Kidney (tissue), 14 donors: ENCODE results near the gene APOO. TPM values are rescaled to one million over a fixed set of nuclear protein-coding genes. Genes with fewer than 3 reads are reported as not detected.

Experiments
- DNase-seq, 5 donors: peaks; one replicate each; pipeline ENCODE4 v3.0.0-alpha.2; 2013 to 2020
- FAIRE-seq: peaks from 2 replicates; lab custom pipeline; 2012; peaks lifted over from hg19 to GRCh38; lab: Jason Lieb, UNC
- H3K27ac ChIP-seq, 2 donors: one replicate each; pipeline ENCODE4 v1.7.0; 2013; ENCODE audit warnings: low read depth in 2 of 2, low read length in 2 of 2, inconsistent platforms in 1 of 2
- H3K27me3 ChIP-seq: one replicate; pipeline ENCODE4 v1.7.1; 2013; ENCODE audit warnings: low read length, inconsistent platforms; ENCODE audit not compliant: control insufficient read depth, insufficient read depth
- H3K36me3 ChIP-seq, 3 donors: one replicate each; pipeline versions ENCODE4 v1.7.0 to v1.7.1; 2013; ENCODE audit warnings: low read length in 3 of 3, control low read depth in 1 of 3, inconsistent platforms in 1 of 3; ENCODE audit not compliant: insufficient read depth in 3 of 3, control insufficient read depth in 2 of 3
- H3K4me1 ChIP-seq, 3 donors: one replicate each; pipeline versions ENCODE4 v1.7.0 to v1.7.1; 2013; ENCODE audit warnings: low read length in 3 of 3, inconsistent platforms in 1 of 3, low read depth in 1 of 3; ENCODE audit not compliant: control insufficient read depth in 2 of 3, insufficient read depth in 2 of 3
- H3K4me3 ChIP-seq, 3 donors: one replicate each; pipeline versions ENCODE4 v1.7.0 to v1.8.1; 2013; ENCODE audit warnings: low read length in 3 of 3, control low read depth in 1 of 3, inconsistent platforms in 1 of 3
- H3K9ac ChIP-seq, 3 donors: one replicate each; pipeline versions ENCODE4 v1.7.0 to v1.7.1; 2013; ENCODE audit warnings: low read length in 3 of 3, control low read depth in 1 of 3, inconsistent platforms in 1 of 3
- H3K9me3 ChIP-seq, 3 donors: one replicate each; pipeline versions ENCODE4 v1.7.0 to v1.7.1; 2013; ENCODE audit warnings: low read length in 3 of 3, control low read depth in 1 of 3, inconsistent platforms in 1 of 3; ENCODE audit not compliant: control insufficient read depth in 2 of 3, insufficient read depth in 1 of 3
- intact Hi-C: fragments of 100-400 bp; cut with DNase I; formaldehyde crosslinking; loops from one replicate; pipeline ENCODE4 v1.11.1; 2022
- polyA plus RNA-seq: library from polyadenylated mRNA; stranded (reverse); fragments of 350-450 nt; fragmentation: Illumina TruSeq; extraction: RNeasy Lipid Tissue Mini Kit (QIAGEN cat#74804); gene quantifications from one replicate; pipeline ENCODE4 v1.2.3, GENCODE V29; 2014; ENCODE audit warnings: low read depth, low replicate concordance; ENCODE audit not compliant: insufficient read depth
- total RNA-seq: library from RNA; stranded (reverse); fragmentation: NEBNext Ultra II Directional; extraction: Animal tissue kit (Norgen Biotek cat#: 25700); gene quantifications from one replicate; pipeline ENCODE4 v1.2.1, GENCODE V29; 2021
- TF ChIP-seq, protein P1 (sequence below): IDR thresholded peaks from 3 replicates; pipeline ENCODE4 v1.5.1; 2012; ENCODE audit warnings: mild to moderate bottlenecking, moderate library complexity, borderline replicate concordance; ENCODE audit not compliant: insufficient read depth; ENCODE audit errors: extremely low read depth
- donor health status: control.
- donor health status: control.
- donor health status: control.
- donor health status: control.
- donor health status: control.
- donor health status: DM: yes; HTN: yes; CAD: no.
- donor health status: Normal renal cell carcinoma (clear cell type).

APOO gene
- total and polyA plus RNA-seq, 2 donors from 2014 or later = 30.4 to 110 TPM

DNA sequence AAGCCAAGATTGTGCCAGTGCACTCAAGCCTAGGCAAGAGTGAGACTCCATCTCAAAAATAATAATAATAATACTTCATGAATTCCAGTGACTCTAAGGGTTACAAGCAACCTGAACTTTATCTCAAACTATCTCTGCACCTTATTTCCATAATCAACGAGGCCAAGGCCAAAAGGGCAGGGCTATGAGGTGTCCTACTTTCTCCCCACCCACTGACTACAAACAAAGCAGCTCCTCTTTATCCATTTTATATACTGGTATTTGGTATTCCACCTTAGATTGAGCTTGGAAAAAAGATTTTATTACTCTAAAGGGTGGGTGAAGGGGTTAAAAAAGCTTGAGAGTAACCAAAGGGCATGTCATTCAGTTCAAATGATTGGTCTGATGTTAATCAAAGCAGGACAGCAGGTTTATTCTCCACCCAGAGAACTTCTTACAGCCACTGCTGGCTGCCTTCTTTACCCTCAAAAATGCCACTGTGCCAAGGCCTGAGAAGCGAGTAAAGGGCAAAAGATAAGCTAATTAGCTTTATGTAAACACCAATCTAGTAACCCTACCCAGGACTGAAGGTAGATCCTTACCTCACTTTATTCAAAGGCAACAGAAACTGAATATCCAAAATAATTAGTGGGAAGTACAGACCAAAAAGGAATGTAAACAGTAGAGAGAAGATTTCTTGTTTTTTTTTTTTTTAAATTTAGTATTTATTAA lies 28.2 kb downstream of the APOO start:
- Histone ChIP-seq H3K4me1 (no peaks in the 10 kb centered on the region), H3K27ac (no peak overlapping the region), H3K4me3 (no peak overlapping the region), H3K36me3 (no peaks in the 10 kb centered on the region), H3K27me3 (no peaks in the 10 kb centered on the region), H3K9ac (no peak overlapping the region), H3K9me3 (no peaks in the 10 kb centered on the region)
- TF ChIP-seq, protein P1, sequence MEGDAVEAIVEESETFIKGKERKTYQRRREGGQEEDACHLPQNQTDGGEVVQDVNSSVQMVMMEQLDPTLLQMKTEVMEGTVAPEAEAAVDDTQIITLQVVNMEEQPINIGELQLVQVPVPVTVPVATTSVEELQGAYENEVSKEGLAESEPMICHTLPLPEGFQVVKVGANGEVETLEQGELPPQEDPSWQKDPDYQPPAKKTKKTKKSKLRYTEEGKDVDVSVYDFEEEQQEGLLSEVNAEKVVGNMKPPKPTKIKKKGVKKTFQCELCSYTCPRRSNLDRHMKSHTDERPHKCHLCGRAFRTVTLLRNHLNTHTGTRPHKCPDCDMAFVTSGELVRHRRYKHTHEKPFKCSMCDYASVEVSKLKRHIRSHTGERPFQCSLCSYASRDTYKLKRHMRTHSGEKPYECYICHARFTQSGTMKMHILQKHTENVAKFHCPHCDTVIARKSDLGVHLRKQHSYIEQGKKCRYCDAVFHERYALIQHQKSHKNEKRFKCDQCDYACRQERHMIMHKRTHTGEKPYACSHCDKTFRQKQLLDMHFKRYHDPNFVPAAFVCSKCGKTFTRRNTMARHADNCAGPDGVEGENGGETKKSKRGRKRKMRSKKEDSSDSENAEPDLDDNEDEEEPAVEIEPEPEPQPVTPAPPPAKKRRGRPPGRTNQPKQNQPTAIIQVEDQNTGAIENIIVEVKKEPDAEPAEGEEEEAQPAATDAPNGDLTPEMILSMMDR = no peak
- no peak for DNase-seq
- FAIRE-seq = no peak
- intact Hi-C loops = no loop called here

DNA sequence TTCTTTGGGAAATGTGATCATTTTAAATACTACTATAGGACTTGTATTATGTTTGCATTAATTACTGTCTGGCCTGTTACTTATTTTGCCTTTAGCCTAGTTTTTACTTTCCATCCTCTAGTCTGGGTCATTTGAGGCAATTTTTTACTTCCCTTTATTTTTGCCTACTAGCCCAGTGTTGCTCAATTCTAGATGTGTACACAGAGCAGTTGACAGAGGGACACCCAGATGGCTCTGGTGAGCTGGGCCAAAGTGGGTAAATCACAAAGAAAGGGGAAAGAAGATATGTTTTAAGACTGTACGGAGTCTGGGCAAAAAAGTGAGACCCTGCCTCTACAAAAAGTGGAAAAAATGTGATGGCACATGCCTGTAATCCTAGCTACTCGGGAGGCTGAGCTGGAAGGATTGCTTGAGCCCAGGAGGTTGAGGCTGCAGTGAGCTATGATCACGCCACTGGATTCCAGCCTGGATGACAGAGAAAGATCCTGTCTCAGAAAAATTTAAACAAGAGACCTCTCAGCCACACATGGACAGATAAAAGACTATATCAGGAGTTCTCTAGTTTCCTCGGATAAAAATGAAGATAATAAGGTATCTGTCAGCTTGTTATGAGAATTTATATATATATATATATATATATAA lies 35.7 kb downstream of the APOO start:
- intact Hi-C loops = no loop called here
- TF ChIP-seq, protein P1 = no peak
- H3K9me3 ChIP-seq = no peaks in the 10 kb centered on the region
- no peaks in the 10 kb centered on the region for H3K4me1 ChIP-seq
- FAIRE-seq (no peak), DNase-seq (no peak)
- no peaks in the 10 kb centered on the region for H3K36me3 ChIP-seq
- H3K27ac ChIP-seq = no peak overlapping the region
- no peak overlapping the region for H3K9ac ChIP-seq
- H3K4me3 ChIP-seq = no peak overlapping the region
- no peaks in the 10 kb centered on the region for H3K27me3 ChIP-seq

DNA sequence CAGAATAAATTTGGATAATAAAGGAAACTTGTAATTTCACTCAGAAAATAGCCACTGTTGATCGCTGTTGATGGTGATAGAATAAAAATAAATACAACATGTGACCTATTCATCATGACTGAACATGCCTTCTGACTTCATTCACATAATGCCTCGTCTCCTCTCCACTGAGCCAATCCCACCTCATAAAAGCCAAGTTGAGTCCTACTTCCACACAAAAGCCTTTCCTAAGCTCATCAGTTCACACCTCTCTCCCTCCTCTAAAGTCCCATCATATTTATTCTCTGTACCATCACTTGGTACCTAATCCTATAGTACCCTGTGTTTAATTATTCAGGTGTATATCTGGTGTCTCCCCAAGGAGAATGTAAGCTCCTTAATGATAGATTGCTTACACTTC lies 37.7 kb downstream of the APOO start:
- no peak for FAIRE-seq

More for the DNA sequence above, 37.7 kb downstream of the APOO start:
- H3K27ac ChIP-seq = no peak overlapping the region
- no peaks in the 10 kb centered on the region for H3K9me3 ChIP-seq
- TF ChIP-seq, protein P1 = no peak
- no peaks in the 10 kb centered on the region for H3K36me3 ChIP-seq
- intact Hi-C loops = no loop called here
- H3K4me1 ChIP-seq = no peaks in the 10 kb centered on the region
- no peaks in the 10 kb centered on the region for H3K27me3 ChIP-seq
- no peak overlapping the region for H3K4me3 ChIP-seq
- no peak for DNase-seq
- no peak overlapping the region for H3K9ac ChIP-seq
